ENCODE results near the gene GADD45A.
A peak's percentile ranks its signal among the peaks of the same experiment; 100 is the strongest.

GADD45A gene

GRCh38 chr1:67731322-67731721, 46.3 kb downstream of the GADD45A start:
- no peak for TF ChIP-seq CTCF (IDR thresholded peaks at IDR 0.05; ENCODE audit: low read depth, low read length)
- H3K4me3 ChIP-seq (ENCODE audit: low read depth, low read length): no peak overlapping the region

- TF ChIP-seq CTCF (IDR thresholded peaks at IDR 0.05; ENCODE audit: low read depth, low read length): no peak
- no peak overlapping the region for H3K4me3 ChIP-seq (ENCODE audit: low read depth, low read length)
Observed at GRCh38 chr1:67732750-67733151, 47.8 kb downstream of the GADD45A start.

- no peak for TF ChIP-seq CTCF (IDR thresholded peaks at IDR 0.05; ENCODE audit: low read depth, low read length)
- no peak overlapping the region for H3K4me3 ChIP-seq (ENCODE audit: low read depth, low read length)
Observed at GRCh38 chr1:67733681-67734322, 48.8 kb downstream of the GADD45A start.

GRCh38 chr1:67734323-67734690, 49.3 kb downstream of the GADD45A start:
- no peak overlapping the region for H3K4me3 ChIP-seq (ENCODE audit: low read depth, low read length)
- TF ChIP-seq CTCF (IDR thresholded peaks at IDR 0.05; ENCODE audit: low read depth, low read length): no peak

GRCh38 chr1:67735206-67735605, 50.2 kb downstream of the GADD45A start:
- no peak for TF ChIP-seq CTCF (IDR thresholded peaks at IDR 0.05; ENCODE audit: low read depth, low read length)
- H3K4me3 ChIP-seq (ENCODE audit: low read depth, low read length): no peak overlapping the region

GRCh38 chr1:67735806-67736627, 51.0 kb downstream of the GADD45A start:
- TF ChIP-seq CTCF (IDR thresholded peaks at IDR 0.05; ENCODE audit: low read depth, low read length): no peak
- peak overlapping the region; percentile 19 for H3K4me3 ChIP-seq (ENCODE audit: low read depth, low read length)

GRCh38 chr1:67736750-67737149, 51.7 kb downstream of the GADD45A start:
- peak overlapping the region; percentile 19 for H3K4me3 ChIP-seq (ENCODE audit: low read depth, low read length)
- TF ChIP-seq CTCF (IDR thresholded peaks at IDR 0.05; ENCODE audit: low read depth, low read length): no peak

Data from WI38 (cell line).